HG03139 (cell line): ENCODE data around the gene SUPT3H.

Source experiments
- ATAC-seq: cut with Tn5 transposase; IDR thresholded peaks from one replicate; pipeline ENCODE4 v1.9.1; 2021; ENCODE audit not compliant: unreplicated experiment

SUPT3H gene

GRCh38 chr6:44808148-44808547 lies 569.6 kb downstream of the SUPT3H start:
- ATAC-seq = no peak

- no peak for ATAC-seq
Measured at GRCh38 chr6:44806656-44807055, 571.1 kb downstream of the SUPT3H start.

- no peak for ATAC-seq
Measured at GRCh38 chr6:44805238-44805846, 572.4 kb downstream of the SUPT3H start.

GRCh38 chr6:44804546-44805159 lies 573.1 kb downstream of the SUPT3H start:
- no peak for ATAC-seq

- ATAC-seq = no peak
Measured at GRCh38 chr6:44804016-44804415, 573.7 kb downstream of the SUPT3H start.

GRCh38 chr6:44800784-44801592 lies 576.7 kb downstream of the SUPT3H start:
- ATAC-seq = no peak

- no peak for ATAC-seq
Measured at GRCh38 chr6:44800171-44800783, 577.5 kb downstream of the SUPT3H start.

GRCh38 chr6:44797746-44798145 lies 580.0 kb downstream of the SUPT3H start:
- ATAC-seq = no peak

- no peak for ATAC-seq
Measured at GRCh38 chr6:44795326-44795725, 582.4 kb downstream of the SUPT3H start.

- no peak for ATAC-seq
Measured at GRCh38 chr6:44789806-44790205, 587.9 kb downstream of the SUPT3H start.

GRCh38 chr6:44789061-44789460 lies 588.7 kb downstream of the SUPT3H start:
- ATAC-seq = no peak

GRCh38 chr6:44788387-44788981 lies 589.2 kb downstream of the SUPT3H start:
- ATAC-seq = no peak

- no peak for ATAC-seq
Measured at GRCh38 chr6:44787254-44787834, 590.4 kb downstream of the SUPT3H start.

GRCh38 chr6:44785130-44785529 lies 592.6 kb downstream of the SUPT3H start:
- no peak for ATAC-seq

- ATAC-seq = no peak
Measured at GRCh38 chr6:44784195-44784594, 593.5 kb downstream of the SUPT3H start.

- no peak for ATAC-seq
Measured at GRCh38 chr6:44782892-44783291, 594.8 kb downstream of the SUPT3H start.

GRCh38 chr6:44781912-44782597 lies 595.7 kb downstream of the SUPT3H start:
- ATAC-seq = no peak

- no peak for ATAC-seq
Measured at GRCh38 chr6:44780161-44780560, 597.6 kb downstream of the SUPT3H start.

- ATAC-seq = no peak
Measured at GRCh38 chr6:44779130-44779826, 598.5 kb downstream of the SUPT3H start.
